Prostate gland (tissue), 2 donors: ENCODE measurements around the gene GPR146. TPM values are rescaled to one million over a fixed set of nuclear protein-coding genes. Genes with fewer than 3 reads are reported as not detected.

Experiments
- DNase-seq: peaks from one replicate; pipeline ENCODE4 v3.0.0-alpha.2; 2019; ENCODE audit warnings: low spot score
- H3K27ac ChIP-seq, 2 donors: fragments of 200-600 bp; sonication (generic); 2 replicates each; pipeline ENCODE4 v1.5.1; 2017 to 2019
- H3K27me3 ChIP-seq: fragments of 200-600 bp; sonication (generic); replicated peaks from 2 replicates; pipeline ENCODE4 v1.5.1; 2019; ENCODE audit not compliant: insufficient read depth
- H3K36me3 ChIP-seq, 2 donors: fragments of 200-600 bp; sonication (generic); 1 replicate in 1 of 2; 2 replicates in 1 of 2; pipeline versions ENCODE4 v1.5.1 to v1.8.1; 2017 to 2019
- H3K4me1 ChIP-seq: fragments of 200-600 bp; sonication (generic); replicated peaks from 2 replicates; pipeline ENCODE4 v1.5.1; 2019
- H3K4me3 ChIP-seq, 2 donors: fragments of 200-600 bp; sonication (generic); 2 replicates each; pipeline ENCODE4 v1.5.1; 2017 to 2019
- H3K9me3 ChIP-seq: fragments of 200-600 bp; sonication (generic); 2 replicates; pipeline ENCODE4 v1.5.1; 2017
- CTCF ChIP-seq, 4 experiments: fragments of 200-600 bp in 2 of 4; fragments of 450-650 bp in 2 of 4; sonication (generic) in 2 of 4; IDR thresholded peaks; 1 replicate in 3 of 4; 2 replicates in 1 of 4; pipeline ENCODE4 v1.5.1; 2016 to 2019; ENCODE audit warnings: antibody characterized with exemption in 4 of 4, mild to moderate bottlenecking in 2 of 4, moderate library complexity in 2 of 4
- POLR2A ChIP-seq: fragments of 450-650 bp; IDR thresholded peaks from one replicate; pipeline ENCODE4 v1.6.1; 2016; ENCODE audit warnings: antibody characterized with exemption, mild to moderate bottlenecking
- POLR2AphosphoS5 ChIP-seq: sonication (generic); formaldehyde crosslinking; IDR thresholded peaks from one replicate; pipeline ENCODE4 v1.6.1; 2017; ENCODE audit warnings: antibody characterized with exemption
- WGBS: methylation state at CpG from one replicate; pipeline ENCODE4 v1.1.5; 2018; 5-methylcytosine and 5-hydroxymethylcytosine counted together
- intact Hi-C: fragments of 100-400 bp; cut with DNase I; formaldehyde crosslinking; loops from one replicate; pipeline ENCODE4 v1.14.2; 2022
- microRNA counts, 2 donors: library from miRNA; unstranded; fragments of <30 nt; microRNA quantifications; one replicate each; lab custom pipeline; 2016 to 2017
- microRNA-seq: library from miRNA; unstranded; fragments of <30 nt; microRNA quantifications from one replicate; pipeline ENCODE4, GENCODE V29; 2016
- small RNA-seq, 2 donors: library from RNA; depleted of rRNA; stranded (forward); fragments of <200 nt; gene quantifications; one replicate each; pipeline ENCODE3, GENCODE V24; 2016
- total RNA-seq, 2 donors: library from RNA; depleted of rRNA; stranded (reverse); fragments of >200 nt; gene quantifications; one replicate each; pipeline ENCODE4 v1.1.0, GENCODE V29; 2016

The GPR146 gene
- total RNA-seq, 2 donors from 2014 or later, result 6.1 to 25.9 TPM

- Histone ChIP-seq H3K9me3 (no peaks in the 10 kb centered on the region), H3K27ac (no peak overlapping the region), H3K4me1 (no peaks in the 10 kb centered on the region), H3K27me3 (no peaks in the 10 kb centered on the region), H3K4me3 (no peak overlapping the region), H3K36me3 (no peaks in the 10 kb centered on the region)
- DNase-seq, result no peak
- TF ChIP-seq CTCF (IDR thresholded peaks at IDR 0.05) (no peak), POLR2AphosphoS5 (no peak), POLR2A (no peak)
- 95% methylated on average over 11 of the region's 11 CpGs for WGBS
- intact Hi-C loops, result no loop called here
Observed at GRCh38 chr7:1105189-1105588, 60.8 kb downstream of the GPR146 start.

- intact Hi-C loops, result no loop called here
- TF ChIP-seq POLR2A (no peak), CTCF (IDR thresholded peaks at IDR 0.05) (no peak), POLR2AphosphoS5 (no peak)
- no peak for DNase-seq
- Histone ChIP-seq H3K36me3 (no peaks in the 10 kb centered on the region), H3K27ac (no peak overlapping the region), H3K4me3 (no peak overlapping the region), H3K9me3 (no peaks in the 10 kb centered on the region), H3K27me3 (no peaks in the 10 kb centered on the region), H3K4me1 (no peaks in the 10 kb centered on the region)
- 85% methylated on average over 27 of the region's 27 CpGs for WGBS
Observed at GRCh38 chr7:1106063-1106792, 61.9 kb downstream of the GPR146 start.

- no peaks in the 10 kb centered on the region for H3K36me3 ChIP-seq
- DNase-seq, result no peak
- no peaks in the 10 kb centered on the region for H3K9me3 ChIP-seq
- no peaks in the 10 kb centered on the region for H3K4me1 ChIP-seq
- 84% methylated on average over 19 of the region's 20 CpGs for WGBS
- H3K4me3 ChIP-seq, result no peak overlapping the region
- no peaks in the 10 kb centered on the region for H3K27me3 ChIP-seq
- TF ChIP-seq CTCF (IDR thresholded peaks at IDR 0.05) (no peak), POLR2A (no peak), POLR2AphosphoS5 (no peak)
- intact Hi-C loops, result no loop called here
- no peak overlapping the region for H3K27ac ChIP-seq
Observed at GRCh38 chr7:1106793-1107421, 62.6 kb downstream of the GPR146 start.

GRCh38 chr7:1108264-1108920 lies 64.0 kb downstream of the GPR146 start:
- H3K4me3 ChIP-seq, result no peak overlapping the region
- H3K4me1 ChIP-seq, result no peaks in the 10 kb centered on the region
- H3K27ac ChIP-seq, result no peak overlapping the region
- WGBS, result 86% methylated on average over 25 of the region's 30 CpGs
- no peak for DNase-seq
- TF ChIP-seq CTCF (IDR thresholded peaks at IDR 0.05) (no peak), POLR2AphosphoS5 (no peak), POLR2A (no peak)
- H3K27me3 ChIP-seq, result no peaks in the 10 kb centered on the region
- intact Hi-C loops, result no loop called here
- H3K9me3 ChIP-seq, result no peaks in the 10 kb centered on the region
- no peaks in the 10 kb centered on the region for H3K36me3 ChIP-seq

MicroRNAs encoded within 50 kb of the gene (microRNA counts, 767-probe panel; counts per million panel counts)
- microRNA hsa-miR-339-3p (lab: Ali Mortazavi, UCI), result 431 to 1,408 counts per million in 2 donors
- microRNA hsa-miR-339-5p (lab: Ali Mortazavi, UCI), result 0 to 431 counts per million in 2 donors

Small RNA genes within 50 kb of the gene (microRNA-seq; reads per million reads assigned to microRNA genes)
- gene MIR339, result 574 reads per million, percentile 85 among the genes with 10 or more reads in this experiment

Small RNA genes within 50 kb of the gene (small RNA-seq; reads per million reads assigned to genes)
- gene MIR339, result 6.9 to 8.2 reads per million in 2 donors

Other genes starting within 250 kb of the GPR146 start
- gene SUN1, start 212.1 kb upstream of the GPR146 start, total RNA-seq, result 100 to 1,000 TPM; 106 to 177 TPM
- 10 to 100 TPM; 50.0 to 91.9 TPM for gene GET4, start 168.0 kb upstream of the GPR146 start, total RNA-seq
- gene ADAP1, start 89.9 kb upstream of the GPR146 start, total RNA-seq, result 1 to 10 TPM; 5.9 to 8.3 TPM
- 10 to 100 TPM; 11.3 to 17.0 TPM for gene COX19, start 69.0 kb upstream of the GPR146 start, total RNA-seq
- gene CYP2W1, start 61.4 kb upstream of the GPR146 start, total RNA-seq, result 1 to 10 TPM; 3.1 to 4.0 TPM
- 10 to 100 TPM in 1 of 2 donors, 1 to 10 TPM in 1; 7.4 to 11.5 TPM for gene GPER1, start 43.6 kb downstream of the GPR146 start, total RNA-seq
- gene ZFAND2A, start 115.7 kb downstream of the GPR146 start, total RNA-seq, result 10 to 100 TPM; 25.0 to 36.3 TPM
- not detected for gene UNCX, start 188.3 kb downstream of the GPR146 start, total RNA-seq